BLaER1 treated with 17β-estradiol and CSF1 and Interleukin-3, amounts not matched to agents 10 nM and 100 nM (cell line): ENCODE measurements around the gene MYO9B.
A peak's percentile ranks its signal among the peaks of the same experiment; 100 is the strongest.

Experiments used
- H3K27ac ChIP-seq, 11 experiments: shearing (Covaris generic); formaldehyde crosslinking; 2 replicates each; pipeline ENCODE4 v1.8.1; 2022
- H3K27me3 ChIP-seq, 11 experiments: shearing (Covaris generic); formaldehyde crosslinking; 2 replicates each; pipeline ENCODE4 v1.8.1; 2022
- H3K36me3 ChIP-seq, 11 experiments: shearing (Covaris generic); formaldehyde crosslinking; 2 replicates each; pipeline ENCODE4 v1.8.1; 2022
- H3K4me1 ChIP-seq, 10 experiments: shearing (Covaris generic); formaldehyde crosslinking; 2 replicates each; pipeline ENCODE4 v1.8.1; 2022
- H3K4me2 ChIP-seq, 11 experiments: shearing (Covaris generic); formaldehyde crosslinking; 2 replicates each; pipeline ENCODE4 v1.8.1; 2022
- H3K4me3 ChIP-seq, 10 experiments: shearing (Covaris generic); formaldehyde crosslinking; 2 replicates each; pipeline ENCODE4 v1.8.1; 2022
- H3K9ac ChIP-seq, 11 experiments: shearing (Covaris generic); formaldehyde crosslinking; 2 replicates each; pipeline ENCODE4 v1.8.1; 2022
- H3K9me3 ChIP-seq, 11 experiments: shearing (Covaris generic); formaldehyde crosslinking; replicated peaks in 1 of 11; 2 replicates each; pipeline ENCODE4 v1.8.1; 2022
- H4K20me1 ChIP-seq, 11 experiments: shearing (Covaris generic); formaldehyde crosslinking; 2 replicates each; pipeline ENCODE4 v1.8.1; 2022
- Cebpa-rat ChIP-seq, 11 experiments: shearing (Covaris generic); IDR thresholded peaks; 2 replicates each; pipeline ENCODE4 v1.8.1; 2022

Gene MYO9B

GRCh38 chr19:17036640-17037039 lies 38.9 kb upstream of the MYO9B start:
- peaks cover 13 to 32% (median 23%) of the 10 kb centered on the region in 10 experiments for H3K4me1 ChIP-seq

GRCh38 chr19:17037184-17037583 lies 38.4 kb upstream of the MYO9B start:
- no peak overlapping the region for H3K4me2 ChIP-seq
- H3K4me3 ChIP-seq, result no peak overlapping the region
- no peaks in the 10 kb centered on the region for H3K9me3 ChIP-seq
- H3K27me3 ChIP-seq, result no peaks in the 10 kb centered on the region
- peaks cover 13 to 32% (median 23%) of the 10 kb centered on the region in 10 experiments for H3K4me1 ChIP-seq
- H4K20me1 ChIP-seq, result no peaks in the 10 kb centered on the region
- no peaks in the 10 kb centered on the region for H3K36me3 ChIP-seq
- no peak overlapping the region for H3K27ac ChIP-seq
- H3K9ac ChIP-seq, result no peak overlapping the region
- no peak for TF ChIP-seq Cebpa-rat (IDR thresholded peaks at IDR 0.05)

More at GRCh38 chr19:17036640-17037039, 38.9 kb upstream of the MYO9B start:
- Histone ChIP-seq H3K36me3 (no peaks in the 10 kb centered on the region), H3K27ac (peak overlapping the region in 8 of 11 experiments; percentile 12 to 51 (median 30); a peak in 10 of 22 replicates), H3K9me3 (no peaks in the 10 kb centered on the region), H3K27me3 (no peaks in the 10 kb centered on the region), H3K9ac (peak overlapping the region in 1 of 11 experiments; percentile 47; a peak in 1 of 22 replicates), H3K4me2 (peak overlapping the region; percentile 15 to 85 (median 56); a peak in 21 of 22 replicates), H3K4me3 (peak overlapping the region in 1 of 10 experiments; percentile 18; a peak in 1 of 20 replicates), H4K20me1 (no peaks in the 10 kb centered on the region)
- no peak for TF ChIP-seq Cebpa-rat (IDR thresholded peaks at IDR 0.05)

DNA sequence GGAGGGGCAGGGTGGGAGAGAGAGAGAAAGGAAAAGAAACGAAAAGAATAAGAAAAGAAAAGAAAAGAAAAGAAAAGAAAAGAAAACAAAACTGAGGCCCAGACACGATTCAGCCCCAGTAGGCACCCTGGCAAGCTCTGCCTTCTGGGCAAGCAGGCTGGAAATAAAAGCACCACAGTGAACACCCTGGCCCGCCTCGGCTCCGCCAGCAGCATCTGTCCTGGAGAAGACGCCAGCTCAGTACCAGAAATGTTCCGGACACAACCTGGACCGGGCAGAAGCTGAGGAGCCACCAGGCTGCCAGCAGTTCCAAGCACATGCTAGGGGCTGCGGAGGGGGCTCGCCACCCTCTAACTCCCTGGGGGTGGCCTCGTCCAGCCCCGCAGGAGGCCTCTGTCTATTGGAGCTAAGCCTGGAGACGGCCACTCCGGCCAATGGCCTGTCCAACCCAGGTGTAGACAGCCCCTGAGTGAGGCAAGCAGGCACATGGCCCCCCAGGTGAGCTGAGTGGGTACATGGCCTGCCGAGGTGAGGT lies 37.5 kb upstream of the MYO9B start:
- Histone ChIP-seq H3K36me3 (no peaks in the 10 kb centered on the region), H3K9me3 (no peaks in the 10 kb centered on the region), H3K4me3 (no peak overlapping the region), H3K27ac (no peak overlapping the region), H3K4me2 (no peak overlapping the region), H3K9ac (no peak overlapping the region), H3K4me1 (peaks cover 13 to 27% (median 19%) of the 10 kb centered on the region in 10 experiments), H3K27me3 (no peaks in the 10 kb centered on the region), H4K20me1 (no peaks in the 10 kb centered on the region)
- no peak for TF ChIP-seq Cebpa-rat (IDR thresholded peaks at IDR 0.05)

DNA sequence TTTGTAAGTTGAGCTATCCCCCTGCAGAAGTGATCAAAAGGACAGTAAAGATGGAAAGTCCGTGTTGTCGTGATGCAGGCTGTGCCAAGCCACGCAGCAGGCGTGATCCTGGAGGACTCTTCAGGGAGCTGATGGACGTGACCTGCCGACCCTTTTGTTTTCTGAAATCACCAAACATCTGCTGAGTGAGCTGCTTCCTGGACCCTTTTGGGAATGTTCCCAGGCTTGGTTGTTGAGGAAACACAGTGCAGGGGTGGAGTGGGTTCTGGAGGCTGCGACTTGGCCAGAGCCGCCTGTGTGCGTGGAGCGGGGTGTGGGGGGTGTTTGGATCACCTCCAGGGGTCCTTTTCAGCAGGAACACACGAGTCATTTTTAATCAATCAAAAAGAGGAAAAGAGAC lies 33.6 kb upstream of the MYO9B start:
- Histone ChIP-seq H3K27ac (no peak overlapping the region), H3K4me3 (no peak overlapping the region), H3K9me3 (no peaks in the 10 kb centered on the region), H4K20me1 (no peaks in the 10 kb centered on the region; a peak in 1 of 22 replicates), H3K4me2 (no peak overlapping the region), H3K36me3 (peaks cover 0 to 6% (median 0%) of the 10 kb centered on the region in 11 experiments; a peak in 4 of 22 replicates), H3K4me1 (peaks cover 0 to 2% (median 0%) of the 10 kb centered on the region in 10 experiments; a peak in 2 of 20 replicates), H3K9ac (no peak overlapping the region), H3K27me3 (no peaks in the 10 kb centered on the region)
- TF ChIP-seq Cebpa-rat (IDR thresholded peaks at IDR 0.05), result no peak

- Histone ChIP-seq H3K27ac (no peak overlapping the region), H3K4me1 (peaks cover 0 to 5% (median 0%) of the 10 kb centered on the region in 10 experiments; a peak in 2 of 20 replicates), H3K4me3 (no peak overlapping the region), H3K9me3 (no peaks in the 10 kb centered on the region), H4K20me1 (peaks cover 0 to under 1% (median 0%) of the 10 kb centered on the region in 11 experiments; a peak in 1 of 22 replicates), H3K27me3 (no peaks in the 10 kb centered on the region), H3K36me3 (peaks cover 3 to 22% (median 15%) of the 10 kb centered on the region in 11 experiments; a peak in 21 of 22 replicates), H3K9ac (no peak overlapping the region), H3K4me2 (no peak overlapping the region)
- TF ChIP-seq Cebpa-rat (IDR thresholded peaks at IDR 0.05), result no peak
These were observed 31.8 kb upstream of the MYO9B start for GRCh38 chr19:17043744-17044143.

DNA sequence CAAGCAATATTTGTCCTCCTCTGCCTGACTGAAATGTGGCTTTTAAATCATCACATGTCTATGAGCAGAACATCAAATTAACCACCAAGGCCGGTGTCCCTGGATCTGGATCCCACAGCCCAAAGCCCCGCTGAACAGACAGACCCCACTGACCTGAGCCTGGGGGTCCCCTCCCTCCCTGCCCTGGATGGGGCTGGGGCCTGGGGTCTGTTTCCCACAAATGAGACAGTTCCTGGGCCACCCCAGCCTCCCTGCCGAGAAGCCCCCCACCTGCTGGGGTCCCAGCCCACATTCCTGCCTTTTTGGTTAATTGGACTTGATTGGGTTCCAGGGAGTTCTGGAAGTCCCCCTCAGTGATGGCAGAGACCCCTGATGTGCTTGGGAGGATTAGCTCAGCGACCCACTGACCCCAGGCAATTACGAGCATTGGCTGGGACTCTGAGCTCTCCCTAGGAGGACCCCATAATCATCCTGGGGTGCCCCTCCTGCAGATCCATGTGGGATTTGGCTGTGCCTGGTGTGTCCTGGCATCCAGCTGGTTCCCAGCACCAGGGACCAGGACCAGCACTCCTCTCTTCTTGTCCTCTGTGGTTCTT lies 29.6 kb upstream of the MYO9B start:
- peaks cover 0 to 8% (median 3%) of the 10 kb centered on the region in 10 experiments; a peak in 11 of 20 replicates for H3K4me1 ChIP-seq
- TF ChIP-seq Cebpa-rat (IDR thresholded peaks at IDR 0.05), result no peak
- H3K27me3 ChIP-seq, result no peaks in the 10 kb centered on the region
- H3K9ac ChIP-seq, result no peak overlapping the region
- no peak overlapping the region for H3K4me2 ChIP-seq
- peaks cover 26 to 45% (median 38%) of the 10 kb centered on the region in 11 experiments for H3K36me3 ChIP-seq
- peaks cover 0 to 9% (median 0%) of the 10 kb centered on the region in 11 experiments; a peak in 2 of 22 replicates for H4K20me1 ChIP-seq
- no peaks in the 10 kb centered on the region for H3K9me3 ChIP-seq
- H3K4me3 ChIP-seq, result no peak overlapping the region
- no peak overlapping the region for H3K27ac ChIP-seq

GRCh38 chr19:17048885-17049453 lies 26.6 kb upstream of the MYO9B start:
- H3K27ac ChIP-seq, result no peak overlapping the region
- TF ChIP-seq Cebpa-rat (IDR thresholded peaks at IDR 0.05), result no peak
- H4K20me1 ChIP-seq, result peaks cover 0 to 15% (median 0%) of the 10 kb centered on the region in 11 experiments; a peak in 5 of 22 replicates
- H3K9ac ChIP-seq, result no peak overlapping the region
- no peaks in the 10 kb centered on the region for H3K27me3 ChIP-seq
- no peak overlapping the region for H3K4me3 ChIP-seq
- peaks cover 47 to 74% (median 67%) of the 10 kb centered on the region in 11 experiments for H3K36me3 ChIP-seq
- H3K9me3 ChIP-seq, result no peaks in the 10 kb centered on the region
- no peak overlapping the region for H3K4me2 ChIP-seq
- H3K4me1 ChIP-seq, result peaks cover 0 to 31% (median 22%) of the 10 kb centered on the region in 10 experiments; a peak in 15 of 20 replicates

DNA sequence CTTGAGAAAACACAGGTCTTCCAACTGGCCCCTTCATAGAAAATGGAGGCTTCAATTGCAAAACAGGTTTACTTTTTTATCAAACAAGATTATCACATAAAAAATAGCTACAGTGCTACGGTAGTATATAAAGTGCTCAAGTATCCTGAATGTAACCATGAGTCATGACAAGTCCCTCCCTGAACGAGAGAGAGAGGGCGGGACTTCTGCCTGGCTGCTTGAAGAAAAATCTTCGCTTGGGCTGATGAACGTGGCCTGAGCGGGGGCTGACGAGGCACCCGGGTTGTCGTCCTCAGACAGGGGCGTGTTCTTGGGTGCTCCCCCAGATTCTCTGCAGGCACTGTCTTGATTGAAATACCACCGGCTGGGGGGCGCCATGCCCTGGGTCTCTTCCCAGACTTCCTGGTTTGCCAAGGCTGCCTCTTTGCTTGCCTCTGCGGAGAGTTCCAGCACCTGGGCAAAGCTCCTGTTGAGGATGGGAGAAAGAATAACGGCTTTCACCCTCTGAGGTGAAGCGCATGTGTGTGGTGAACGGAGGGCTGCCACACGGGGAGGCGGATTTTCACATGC lies 25.8 kb upstream of the MYO9B start:
- H3K4me1 ChIP-seq, result peaks cover 0 to 37% (median 27%) of the 10 kb centered on the region in 10 experiments; a peak in 15 of 20 replicates
- no peak overlapping the region for H3K27ac ChIP-seq
- H3K9ac ChIP-seq, result no peak overlapping the region
- H3K36me3 ChIP-seq, result peaks cover 53 to 82% (median 75%) of the 10 kb centered on the region in 11 experiments
- peaks cover 0 to 15% (median 0%) of the 10 kb centered on the region in 11 experiments; a peak in 5 of 22 replicates for H4K20me1 ChIP-seq
- H3K9me3 ChIP-seq, result no peaks in the 10 kb centered on the region
- H3K27me3 ChIP-seq, result no peaks in the 10 kb centered on the region
- no peak overlapping the region for H3K4me2 ChIP-seq
- no peak overlapping the region for H3K4me3 ChIP-seq
- no peak for TF ChIP-seq Cebpa-rat (IDR thresholded peaks at IDR 0.05)

DNA sequence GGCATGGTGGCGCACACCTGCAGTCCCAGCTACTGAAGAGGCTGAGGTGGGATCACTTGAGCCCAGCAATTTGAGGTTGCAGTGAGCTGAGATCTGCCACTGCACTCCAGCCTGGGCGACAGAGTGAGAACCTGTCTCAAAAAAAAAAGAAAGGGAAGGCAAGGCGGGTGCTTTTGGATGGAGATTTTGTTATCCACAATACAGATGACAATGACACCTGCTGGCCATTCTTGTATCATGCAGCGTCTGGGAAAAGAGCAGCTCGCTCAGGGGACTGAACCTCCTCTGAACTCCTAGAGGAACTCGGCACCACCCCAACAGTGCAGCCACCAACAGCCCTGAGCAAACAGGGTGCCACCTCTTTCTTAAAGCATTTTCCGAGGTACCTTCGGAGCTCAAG lies 23.1 kb upstream of the MYO9B start:
- Histone ChIP-seq H3K36me3 (peaks cover 58 to 89% (median 77%) of the 10 kb centered on the region in 11 experiments), H3K4me3 (no peak overlapping the region), H4K20me1 (peaks cover 0 to 19% (median 9%) of the 10 kb centered on the region in 11 experiments; a peak in 9 of 22 replicates), H3K9ac (0 out of 22 replicates have a peak overlapping the region, but pooled peaks of 1 of the 11 experiments have one; percentile 9), H3K27ac (no peak overlapping the region), H3K4me2 (peak overlapping the region in 6 of 11 experiments; percentile 9 to 47 (median 32); a peak in 4 of 22 replicates), H3K4me1 (peaks cover 13 to 59% (median 49%) of the 10 kb centered on the region in 10 experiments), H3K9me3 (no peaks in the 10 kb centered on the region), H3K27me3 (no peaks in the 10 kb centered on the region)
- TF ChIP-seq Cebpa-rat (IDR thresholded peaks at IDR 0.05), result no peak
